IMR-90 (cell line): ENCODE data around the gene FITM1. TPM values are rescaled to one million over a fixed set of nuclear protein-coding genes. Genes with fewer than 3 reads are reported as not detected.

Experiments used
- ATAC-seq: fragments of 200-7000 bp; cut with Tn5 transposase; 2 replicates; pipeline ENCODE4 v1.9.1; 2020; ENCODE audit warnings: low read depth, mild to moderate bottlenecking, moderate library complexity
- BruUV-seq: library from RNA; stranded (reverse); fragments of 400-500 nt; replicated peaks from 2 replicates; lab custom pipeline; 2021; lab: Mats Ljungman, UMichigan
- CTCF ChIA-PET: fragments of 300-600 bp; formaldehyde crosslinking; extraction: SDS; loops from one replicate; lab custom pipeline; 2021; ENCODE audit warnings: antibody characterized with exemption; lab: Yijun Ruan, JAX
- POLR2A ChIA-PET: fragments of 300-600 bp; sonication (Branson Sonifier 250); formaldehyde crosslinking; loops from one replicate; lab custom pipeline; 2022; ENCODE audit warnings: antibody characterized with exemption; ENCODE audit not compliant: unreplicated experiment; lab: Charles Lee
- DNase-seq: peaks from one replicate; pipeline ENCODE4 v3.0.0; 2013
- H2AFZ ChIP-seq: replicated peaks from 2 replicates; pipeline ENCODE3; 2013; ENCODE audit warnings: low read length, mild to moderate bottlenecking; ENCODE audit not compliant: poor library complexity
- H2AK5ac ChIP-seq: 2 replicates; pipeline ENCODE4 v1.6.1; 2013; ENCODE audit warnings: low read depth, low read length, inconsistent platforms
- H2AK9ac ChIP-seq: replicated peaks from 2 replicates; pipeline ENCODE3; 2013; ENCODE audit warnings: mild to moderate bottlenecking, low read depth, low read length, moderate library complexity; ENCODE audit not compliant: poor library complexity
- H2BK120ac ChIP-seq: 2 replicates; pipeline ENCODE4 v1.6.1; 2013; ENCODE audit warnings: low read depth, low read length, inconsistent platforms
- H2BK15ac ChIP-seq: 3 replicates; pipeline ENCODE4 v1.6.1; 2013; ENCODE audit warnings: low read depth, low read length, inconsistent platforms
- H2BK20ac ChIP-seq: 2 replicates; pipeline ENCODE4 v1.6.1; 2013; ENCODE audit warnings: low read depth, mild to moderate bottlenecking, inconsistent platforms, low read length, moderate library complexity
- H2BK5ac ChIP-seq: 2 replicates; pipeline ENCODE4 v1.6.1; 2013; ENCODE audit warnings: mild to moderate bottlenecking, low read depth, low read length, inconsistent platforms; ENCODE audit not compliant: poor library complexity, severe bottlenecking
- H3K14ac ChIP-seq: replicated peaks from 2 replicates; pipeline ENCODE4 v1.6.1; 2013; ENCODE audit warnings: low read depth, low read length, inconsistent platforms
- H3K18ac ChIP-seq: 2 replicates; pipeline ENCODE4 v1.6.1; 2013; ENCODE audit warnings: low read depth, low read length, control low read depth
- H3K23ac ChIP-seq: 2 replicates; pipeline ENCODE4 v1.6.1; 2013; ENCODE audit warnings: low read depth, low read length, inconsistent platforms
- H3K27ac ChIP-seq: 2 replicates; pipeline ENCODE4 v1.5.1; 2013; ENCODE audit warnings: mild to moderate bottlenecking, control low read depth, low read length; ENCODE audit not compliant: insufficient read depth
- H3K27me3 ChIP-seq: 2 replicates; pipeline ENCODE4 v1.6.1; 2013; ENCODE audit warnings: low read length; ENCODE audit not compliant: control insufficient read depth, insufficient read depth
- H3K36me3 ChIP-seq: 2 replicates; pipeline ENCODE4 v1.6.1; 2013; ENCODE audit warnings: low read length, mixed read lengths; ENCODE audit not compliant: control insufficient read depth, insufficient read depth
- H3K4ac ChIP-seq: 2 replicates; pipeline ENCODE4 v1.6.1; 2013; ENCODE audit warnings: low read depth, low read length, inconsistent platforms
- H3K4me1 ChIP-seq: 2 replicates; pipeline ENCODE4 v1.6.1; 2013; ENCODE audit warnings: low read length, mixed read lengths; ENCODE audit not compliant: control insufficient read depth, insufficient read depth
- H3K4me2 ChIP-seq: 2 replicates; pipeline ENCODE4 v1.6.1; 2013; ENCODE audit warnings: low read depth, mild to moderate bottlenecking, control low read depth, low read length, moderate library complexity
- H3K4me3 ChIP-seq: 2 replicates; pipeline ENCODE4 v1.5.1; 2013; ENCODE audit warnings: low read depth, mild to moderate bottlenecking, control low read depth, low read length, moderate library complexity; ENCODE audit not compliant: insufficient read depth
- H3K56ac ChIP-seq: 2 replicates; pipeline ENCODE4 v1.6.1; 2013; ENCODE audit warnings: low read length, inconsistent platforms; ENCODE audit not compliant: insufficient read depth; ENCODE audit errors: extremely low read depth
- H3K79me1 ChIP-seq, 2 experiments: 2 replicates each; pipeline ENCODE4 v1.6.1; 2013; ENCODE audit warnings: low read length in 2 of 2, inconsistent platforms in 1 of 2, low read depth in 1 of 2
- H3K9ac ChIP-seq: 2 replicates; pipeline ENCODE4 v1.6.1; 2013; ENCODE audit warnings: low read depth, low read length, control low read depth
- H3K9me1 ChIP-seq: 2 replicates; pipeline ENCODE4 v1.6.1; 2013; ENCODE audit warnings: low read length, inconsistent platforms; ENCODE audit not compliant: insufficient read depth
- H3K9me3 ChIP-seq: 2 replicates; pipeline ENCODE4 v1.6.1; 2013; ENCODE audit warnings: low read length; ENCODE audit not compliant: control insufficient read depth, insufficient read depth
- H4K20me1 ChIP-seq: 2 replicates; pipeline ENCODE4 v1.6.1; 2013; ENCODE audit warnings: low read length, inconsistent platforms; ENCODE audit not compliant: insufficient read depth
- H4K5ac ChIP-seq: 2 replicates; pipeline ENCODE4 v1.6.1; 2013; ENCODE audit warnings: mild to moderate bottlenecking, low read depth, low read length, control low read depth
- H4K8ac ChIP-seq, 2 experiments: 2 replicates each; pipeline ENCODE4 v1.6.1; 2013; ENCODE audit warnings: low read depth in 2 of 2, low read length in 2 of 2, control low read depth in 1 of 2, inconsistent platforms in 1 of 2
- H4K91ac ChIP-seq: 2 replicates; pipeline ENCODE4 v1.6.1; 2013; ENCODE audit warnings: low read depth, low read length, inconsistent platforms; ENCODE audit not compliant: insufficient read depth
- CEBPB ChIP-seq: IDR thresholded peaks from 2 replicates; pipeline ENCODE4 v1.6.1; 2012; ENCODE audit warnings: low read depth, low read length, improper control_type of control experiment
- CHD1 ChIP-seq: IDR thresholded peaks from 2 replicates; pipeline ENCODE4 v1.6.1; 2012; ENCODE audit warnings: low read depth, low read length, improper control_type of control experiment
- CTCF ChIP-seq: conservative IDR thresholded peaks from 2 replicates; pipeline ENCODE4 v1.5.1; 2012; ENCODE audit warnings: mild to moderate bottlenecking, low read depth, low read length, improper control_type of control experiment
- ELK1 ChIP-seq: fragments of 150-350 bp; IDR thresholded peaks from 2 replicates; pipeline ENCODE4 v1.6.1; 2016; ENCODE audit warnings: low read depth, mild to moderate bottlenecking, low read length, moderate library complexity, borderline replicate concordance
- FOS ChIP-seq: fragments of 150-350 bp; IDR thresholded peaks from 2 replicates; pipeline ENCODE4 v1.6.1; 2016; ENCODE audit warnings: low read depth, low read length
- MAFK ChIP-seq: IDR thresholded peaks from 2 replicates; pipeline ENCODE4 v1.6.1; 2012; ENCODE audit warnings: low read depth, low read length, improper control_type of control experiment
- MAZ ChIP-seq: IDR thresholded peaks from 2 replicates; pipeline ENCODE4 v1.6.1; 2012; ENCODE audit warnings: low read depth, mild to moderate bottlenecking, low read length, improper control_type of control experiment, moderate library complexity, borderline replicate concordance
- MXI1 ChIP-seq: IDR thresholded peaks from 2 replicates; pipeline ENCODE4 v1.6.1; 2012; ENCODE audit warnings: low read depth, mild to moderate bottlenecking, low read length, moderate library complexity, borderline replicate concordance
- NFE2L2 ChIP-seq: fragments of 150-350 bp; IDR thresholded peaks from 2 replicates; pipeline ENCODE4 v1.6.1; 2016; ENCODE audit warnings: low read depth, mild to moderate bottlenecking, low read length
- POLR2A ChIP-seq: IDR thresholded peaks from 2 replicates; pipeline ENCODE4 v1.6.1; 2012; ENCODE audit warnings: mild to moderate bottlenecking, low read depth, low read length
- RAD21 ChIP-seq: IDR thresholded peaks from 2 replicates; pipeline ENCODE4 v1.6.1; 2012; ENCODE audit warnings: low read length, improper control_type of control experiment
- RCOR1 ChIP-seq: IDR thresholded peaks from 2 replicates; pipeline ENCODE4 v1.6.1; 2012; ENCODE audit warnings: mild to moderate bottlenecking, low read length, improper control_type of control experiment; ENCODE audit not compliant: insufficient replicate concordance
- RFX5 ChIP-seq: IDR thresholded peaks from 2 replicates; pipeline ENCODE4 v1.8.0; 2012; ENCODE audit warnings: low read depth, mild to moderate bottlenecking, low read length, moderate library complexity
- WGBS, 2 experiments: methylation state at CpG; one replicate each; pipeline versions ENCODE4 v1.1.5 to v1.1.7; 2013; ENCODE audit warnings: missing lambda C conversion rate in 2 of 2; ENCODE audit not compliant: insufficient read length in 1 of 2; ENCODE audit errors: extremely low coverage in 2 of 2; 5-methylcytosine and 5-hydroxymethylcytosine counted together
- dilution Hi-C: fragments of 300-500 bp; cut with HindIII; formaldehyde crosslinking; loops from one replicate; pipeline ENCODE4 v1.14.3; 2018; ENCODE audit warnings: low sequenced_read_pairs; ENCODE audit not compliant: unreplicated experiment
- in situ Hi-C: fragments of 300-500 bp; cut with MboI; formaldehyde crosslinking; loops from 3 replicates; pipeline ENCODE4 v1.14.3; 2019; ENCODE audit warnings: low sequenced_read_pairs, inconsistent platforms, mixed read lengths
- intact Hi-C: fragments of 100-400 bp; cut with micrococcal nuclease; formaldehyde crosslinking; loops from 2 replicates; pipeline ENCODE4 v1.10.0; 2022
- polyA plus RNA-seq, 3 experiments: library from polyadenylated mRNA; depleted of rRNA; stranded (reverse); fragments of >200 nt; gene quantifications; 2 replicates each; pipeline ENCODE4 v1.2.3, GENCODE V29; 2012; ENCODE audit warnings: low replicate concordance in 1 of 3
- total RNA-seq: library from RNA; depleted of rRNA; stranded (reverse); fragments of >200 nt; gene quantifications from 2 replicates; pipeline ENCODE4 v1.2.3, GENCODE V29; 2012

Gene FITM1
- total and polyA plus RNA-seq, 2 of the 4 experiments (the other 2 are of a cell fraction): not detected

GRCh38 chr14:24159777-24160498 is 29.5 kb downstream of the FITM1 start:
- peak overlapping the region; percentile 24; the same call in 1 of the 2 replicates for H2AK5ac ChIP-seq
- intact Hi-C loops (no loop called here), dilution Hi-C loops (no loop called here)

More at GRCh38 chr14:24159777-24160498, 29.5 kb downstream of the FITM1 start:
- peak overlapping the region; percentile 8; the same call in 1 of the 2 replicates for H3K27ac ChIP-seq
- H3K56ac ChIP-seq: no peak overlapping the region
- no peaks in the 10 kb centered on the region for H3K9me3 ChIP-seq
- in situ Hi-C loops: no loop called here
- DNase-seq: no peak
- no peak overlapping the region for H2BK20ac ChIP-seq
- peaks cover 5% of the 10 kb centered on the region for H3K9me1 ChIP-seq
- no peaks in the 10 kb centered on the region for H4K20me1 ChIP-seq
- TF ChIP-seq CEBPB (no peak), MAFK (no peak), POLR2A (no peak), ELK1 (no peak), CTCF (no peak), MXI1 (no peak), FOS (no peak), NFE2L2 (no peak), CHD1 (no peak), RAD21 (no peak), MAZ (no peak), RCOR1 (no peak), RFX5 (no peak)
- H2AK9ac ChIP-seq: peak overlapping the region; percentile 57
- WGBS, 2 experiments: 100% methylated on average over 1 of the region's 11 CpGs; no CpG with 5 or more reads in 1 of the 2 experiments
- H3K23ac ChIP-seq: no peak overlapping the region
- H3K18ac ChIP-seq: no peak overlapping the region
- H3K4me3 ChIP-seq: no peak overlapping the region
- H3K27me3 ChIP-seq: no peaks in the 10 kb centered on the region
- no TSS peak for BruUV-seq
- H2AFZ ChIP-seq: peak overlapping the region; percentile 44
- peaks cover 7% of the 10 kb centered on the region for H3K4me1 ChIP-seq
- no peak overlapping the region for H3K9ac ChIP-seq
- H4K91ac ChIP-seq: no peak overlapping the region
- CTCF ChIA-PET: interaction anchor here (0.6 to 1.6 kb wide), 2 partner anchors 11 to 30 kb away, joined by 3 to 14 read pairs; partner anchors contain the start of gene RNF31
- POLR2A ChIA-PET: no interaction called here
- ATAC-seq: no peak
- no peak overlapping the region for H3K4me2 ChIP-seq
- H4K8ac ChIP-seq: no peak overlapping the region
- no peak overlapping the region for H3K4ac ChIP-seq
- no peak overlapping the region for H3K14ac ChIP-seq
- H4K5ac ChIP-seq: no peak overlapping the region
- peaks cover 17 to 39% of the 10 kb centered on the region in 2 experiments for H3K79me1 ChIP-seq
- H2BK5ac ChIP-seq: peak overlapping the region; percentile 37
- no peak overlapping the region; the same call in 2 of the 3 replicates for H2BK15ac ChIP-seq
- H2BK120ac ChIP-seq: no peak overlapping the region
- H3K36me3 ChIP-seq: peaks cover 66% of the 10 kb centered on the region
